ENCODE data around the gene THYN1. TPM values are rescaled to one million over a fixed set of nuclear protein-coding genes. Genes with fewer than 3 reads are reported as not detected.

The THYN1 gene
- polyA plus RNA-seq, 3 donors = 36.4 to 65.7 (median 57.6) TPM

- H4K20me1 ChIP-seq (ENCODE audit: insufficient read depth, low read length) = no peaks in the 10 kb centered on the region
- no peaks in the 10 kb centered on the region for H3K4me1 ChIP-seq (ENCODE audit: control insufficient read depth in 1 of 2, insufficient read depth in 2 of 2, low read length in 2 of 2)
- H3K27me3 ChIP-seq (ENCODE audit: control insufficient read depth in 2 of 2, insufficient read depth in 2 of 2, low read length in 2 of 2) = peaks cover 0 to 2% of the 10 kb centered on the region in 2 donors
- intact Hi-C loops (cut with micrococcal nuclease) = no loop called here
- TF ChIP-seq, protein P1, sequence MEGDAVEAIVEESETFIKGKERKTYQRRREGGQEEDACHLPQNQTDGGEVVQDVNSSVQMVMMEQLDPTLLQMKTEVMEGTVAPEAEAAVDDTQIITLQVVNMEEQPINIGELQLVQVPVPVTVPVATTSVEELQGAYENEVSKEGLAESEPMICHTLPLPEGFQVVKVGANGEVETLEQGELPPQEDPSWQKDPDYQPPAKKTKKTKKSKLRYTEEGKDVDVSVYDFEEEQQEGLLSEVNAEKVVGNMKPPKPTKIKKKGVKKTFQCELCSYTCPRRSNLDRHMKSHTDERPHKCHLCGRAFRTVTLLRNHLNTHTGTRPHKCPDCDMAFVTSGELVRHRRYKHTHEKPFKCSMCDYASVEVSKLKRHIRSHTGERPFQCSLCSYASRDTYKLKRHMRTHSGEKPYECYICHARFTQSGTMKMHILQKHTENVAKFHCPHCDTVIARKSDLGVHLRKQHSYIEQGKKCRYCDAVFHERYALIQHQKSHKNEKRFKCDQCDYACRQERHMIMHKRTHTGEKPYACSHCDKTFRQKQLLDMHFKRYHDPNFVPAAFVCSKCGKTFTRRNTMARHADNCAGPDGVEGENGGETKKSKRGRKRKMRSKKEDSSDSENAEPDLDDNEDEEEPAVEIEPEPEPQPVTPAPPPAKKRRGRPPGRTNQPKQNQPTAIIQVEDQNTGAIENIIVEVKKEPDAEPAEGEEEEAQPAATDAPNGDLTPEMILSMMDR (IDR thresholded peaks at IDR 0.05) = no peak
- no peak overlapping the region for H2AFZ ChIP-seq (ENCODE audit: insufficient read depth, low read depth, low read length, poor library complexity, severe bottlenecking)
- H3K79me2 ChIP-seq (ENCODE audit: insufficient read depth, low read length) = no peaks in the 10 kb centered on the region
- H3K36me3 ChIP-seq (replicated peaks in 1 of 2; ENCODE audit: control insufficient read depth in 1 of 2, insufficient read depth in 2 of 2, low read length in 2 of 2) = no peaks in the 10 kb centered on the region
- H3K4me3 ChIP-seq (replicated peaks in 1 of 3; ENCODE audit: low read depth in 2 of 3, low read length in 3 of 3) = no peak overlapping the region
- H3K27me3 Mint-ChIP-seq (ENCODE audit: low read depth in 3 of 3) = peaks cover 9 to 30% (median 16%) of the 10 kb centered on the region in 3 donors
- H3K27ac ChIP-seq (ENCODE audit: low read depth in 1 of 2, low read length in 2 of 2) = no peak overlapping the region
- H3K4me2 ChIP-seq (replicated peaks; ENCODE audit: extremely low read depth, low read length, poor library complexity, severe bottlenecking) = no peak overlapping the region
- peak overlapping the region in 1 of 2 donors; percentile 5 for H3K4me3 Mint-ChIP-seq
- no peaks in the 10 kb centered on the region for H3K9me3 ChIP-seq (replicated peaks in 1 of 2; ENCODE audit: control insufficient read depth in 1 of 2, insufficient read depth in 1 of 2, low read length in 2 of 2)
- DNase-seq = no peak
- 76% methylated on average over 11 of the region's 12 CpGs for WGBS (ENCODE audit: insufficient coverage)
- no peak overlapping the region for H3K9ac ChIP-seq (ENCODE audit: insufficient read depth, low read length, poor library complexity, severe bottlenecking)
- H3K4me1 Mint-ChIP-seq = no peaks in the 10 kb centered on the region
- no peak overlapping the region for H3K27ac Mint-ChIP-seq
- no peaks in the 10 kb centered on the region for H3K36me3 Mint-ChIP-seq
- H3K9me3 Mint-ChIP-seq = peaks cover 0 to 4% (median 0%) of the 10 kb centered on the region in 7 donors
These were observed 36.6 kb upstream of the THYN1 start for GRCh38 chr11:134289789-134290188.

- Histone ChIP-seq H3K4me3 (replicated peaks in 1 of 3; ENCODE audit: low read depth in 2 of 3, low read length in 3 of 3) (no peak overlapping the region), H4K20me1 (ENCODE audit: insufficient read depth, low read length) (no peaks in the 10 kb centered on the region), H3K4me1 (ENCODE audit: control insufficient read depth in 1 of 2, insufficient read depth in 2 of 2, low read length in 2 of 2) (no peaks in the 10 kb centered on the region), H2AFZ (ENCODE audit: insufficient read depth, low read depth, low read length, poor library complexity, severe bottlenecking) (no peak overlapping the region), H3K4me2 (replicated peaks; ENCODE audit: extremely low read depth, low read length, poor library complexity, severe bottlenecking) (no peak overlapping the region), H3K79me2 (ENCODE audit: insufficient read depth, low read length) (no peaks in the 10 kb centered on the region), H3K9me3 (replicated peaks in 1 of 2; ENCODE audit: control insufficient read depth in 1 of 2, insufficient read depth in 1 of 2, low read length in 2 of 2) (no peaks in the 10 kb centered on the region), H3K36me3 (replicated peaks in 1 of 2; ENCODE audit: control insufficient read depth in 1 of 2, insufficient read depth in 2 of 2, low read length in 2 of 2) (no peaks in the 10 kb centered on the region), H3K9ac (ENCODE audit: insufficient read depth, low read length, poor library complexity, severe bottlenecking) (no peak overlapping the region), H3K27ac (ENCODE audit: low read depth in 1 of 2, low read length in 2 of 2) (no peak overlapping the region), H3K27me3 (ENCODE audit: control insufficient read depth in 2 of 2, insufficient read depth in 2 of 2, low read length in 2 of 2) (peaks cover 0 to 2% of the 10 kb centered on the region in 2 donors)
- no peak overlapping the region for H3K4me3 Mint-ChIP-seq
- H3K9me3 Mint-ChIP-seq = peaks cover 0 to 4% (median 0%) of the 10 kb centered on the region in 7 donors
- TF ChIP-seq, protein P1 (IDR thresholded peaks at IDR 0.05) = no peak
- no peak for DNase-seq
- intact Hi-C loops (cut with micrococcal nuclease) = no loop called here
- peaks cover 12 to 34% (median 16%) of the 10 kb centered on the region in 3 donors for H3K27me3 Mint-ChIP-seq (ENCODE audit: low read depth in 3 of 3)
- H3K4me1 Mint-ChIP-seq = no peaks in the 10 kb centered on the region
- 90% methylated on average over 4 of the region's 4 CpGs for WGBS (ENCODE audit: insufficient coverage)
- H3K36me3 Mint-ChIP-seq = no peaks in the 10 kb centered on the region
- H3K27ac Mint-ChIP-seq = peak overlapping the region in 1 of 7 donors; percentile 52
These were observed 36.0 kb upstream of the THYN1 start for GRCh38 chr11:134289167-134289566.
